Gastroesophageal sphincter (tissue), 3 donors: ENCODE measurements around the gene ADRM1.

Experiments
- POLR2A ChIP-seq, 2 donors: fragments of 450-650 bp; IDR thresholded peaks; one replicate each; pipeline ENCODE4 v1.6.1; 2017; ENCODE audit warnings: antibody characterized with exemption in 2 of 2, mild to moderate bottlenecking in 2 of 2, moderate library complexity in 1 of 2
- POLR2AphosphoS5 ChIP-seq: sonication (generic); formaldehyde crosslinking; IDR thresholded peaks from one replicate; pipeline ENCODE4 v1.6.1; 2017; ENCODE audit warnings: antibody characterized with exemption
- TF ChIP-seq, protein P1 (sequence below), 4 experiments: fragments of 200-600 bp in 2 of 4; fragments of 450-650 bp in 2 of 4; sonication (generic) in 1 of 4; IDR thresholded peaks; one replicate each; pipeline ENCODE4 v1.5.1; 2017 to 2019; ENCODE audit warnings: antibody characterized with exemption in 4 of 4, mild to moderate bottlenecking in 2 of 4, moderate library complexity in 2 of 4

DNA sequence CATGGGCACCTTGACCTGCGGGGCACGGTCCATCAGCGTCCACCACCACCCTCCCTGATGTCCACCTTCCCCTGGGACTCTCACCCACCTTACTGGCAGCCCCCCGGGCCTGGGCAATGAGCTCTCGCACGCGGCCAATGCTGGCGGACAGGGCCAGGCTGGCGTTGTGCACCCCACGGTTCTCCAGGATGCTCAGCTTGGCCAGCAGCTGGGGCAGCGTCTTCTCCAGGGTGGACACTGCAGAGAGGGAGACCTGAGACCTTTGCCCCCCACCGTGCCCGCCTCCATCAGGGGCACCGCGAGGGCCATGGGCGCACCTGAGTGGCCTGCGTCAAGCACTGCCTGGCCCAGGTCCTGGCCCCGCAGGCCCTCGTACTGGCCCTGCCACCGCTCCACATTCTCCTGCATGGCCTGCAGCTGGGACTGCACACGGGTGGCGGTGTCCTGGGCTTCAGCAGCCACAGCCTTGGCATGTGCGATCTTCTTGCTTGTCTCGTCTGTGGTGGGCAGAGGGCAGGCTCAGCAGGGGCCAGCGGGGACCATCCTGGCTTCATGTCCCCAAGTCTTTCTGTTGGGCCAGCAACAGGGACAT lies 12.0 kb downstream of the ADRM1 start:
- TF ChIP-seq, protein P1, sequence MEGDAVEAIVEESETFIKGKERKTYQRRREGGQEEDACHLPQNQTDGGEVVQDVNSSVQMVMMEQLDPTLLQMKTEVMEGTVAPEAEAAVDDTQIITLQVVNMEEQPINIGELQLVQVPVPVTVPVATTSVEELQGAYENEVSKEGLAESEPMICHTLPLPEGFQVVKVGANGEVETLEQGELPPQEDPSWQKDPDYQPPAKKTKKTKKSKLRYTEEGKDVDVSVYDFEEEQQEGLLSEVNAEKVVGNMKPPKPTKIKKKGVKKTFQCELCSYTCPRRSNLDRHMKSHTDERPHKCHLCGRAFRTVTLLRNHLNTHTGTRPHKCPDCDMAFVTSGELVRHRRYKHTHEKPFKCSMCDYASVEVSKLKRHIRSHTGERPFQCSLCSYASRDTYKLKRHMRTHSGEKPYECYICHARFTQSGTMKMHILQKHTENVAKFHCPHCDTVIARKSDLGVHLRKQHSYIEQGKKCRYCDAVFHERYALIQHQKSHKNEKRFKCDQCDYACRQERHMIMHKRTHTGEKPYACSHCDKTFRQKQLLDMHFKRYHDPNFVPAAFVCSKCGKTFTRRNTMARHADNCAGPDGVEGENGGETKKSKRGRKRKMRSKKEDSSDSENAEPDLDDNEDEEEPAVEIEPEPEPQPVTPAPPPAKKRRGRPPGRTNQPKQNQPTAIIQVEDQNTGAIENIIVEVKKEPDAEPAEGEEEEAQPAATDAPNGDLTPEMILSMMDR (IDR thresholded peaks at IDR 0.05) = no peak
- TF ChIP-seq POLR2A (IDR thresholded peaks at IDR 0.05) = no peak
- no peak for TF ChIP-seq POLR2AphosphoS5
